Peyer's patch (tissue), 4 donors: ENCODE results near the gene FBL. TPM values are rescaled to one million over a fixed set of nuclear protein-coding genes. Genes with fewer than 3 reads are reported as not detected.
A peak's percentile ranks its signal among the peaks of the same experiment; 100 is the strongest.

ENCODE experiments used
- DNase-seq, 3 donors: peaks; one replicate each; pipeline ENCODE4 v3.0.0-alpha.2; 2017 to 2019
- H3K27ac ChIP-seq, 4 donors: fragments of 200-600 bp; sonication (generic); one replicate each; pipeline ENCODE4 v1.5.1; 2016 to 2019
- H3K27me3 ChIP-seq, 2 donors: fragments of 200-600 bp; sonication (generic); one replicate each; pipeline ENCODE4 v1.5.1; 2019
- H3K36me3 ChIP-seq, 3 donors: fragments of 200-600 bp; sonication (generic); one replicate each; pipeline ENCODE4 v1.5.1; 2016 to 2019
- H3K4me1 ChIP-seq, 4 donors: fragments of 200-600 bp; sonication (generic); one replicate each; pipeline ENCODE4 v1.5.1; 2016 to 2019
- H3K4me3 ChIP-seq, 4 donors: fragments of 200-600 bp; sonication (generic); 1 replicate in 3 of 4; 2 replicates in 1 of 4; pipeline ENCODE4 v1.5.1; 2016 to 2019; ENCODE audit warnings: mild to moderate bottlenecking in 1 of 4
- H3K9me3 ChIP-seq, 4 donors: fragments of 200-600 bp; sonication (generic); one replicate each; pipeline ENCODE4 v1.5.1; 2016 to 2019; ENCODE audit warnings: mild to moderate bottlenecking in 1 of 4
- POLR2A ChIP-seq, 2 donors: fragments of 450-650 bp; IDR thresholded peaks; one replicate each; pipeline ENCODE4 v1.5.1; 2017; ENCODE audit warnings: antibody characterized with exemption in 2 of 2, mild to moderate bottlenecking in 2 of 2, moderate library complexity in 2 of 2
- total RNA-seq, 4 donors: library from RNA; depleted of rRNA; stranded (reverse); fragments of >200 nt; gene quantifications; one replicate each; pipeline ENCODE4 v1.1.0, GENCODE V29; 2016
- TF ChIP-seq, protein P1 (sequence below), 6 experiments: fragments of 450-650 bp in 4 of 6; fragments of 200-600 bp in 2 of 6; sonication (generic) in 1 of 6; IDR thresholded peaks; one replicate each; pipeline ENCODE4 v1.5.1; 2017 to 2019; ENCODE audit warnings: antibody characterized with exemption in 6 of 6, mild to moderate bottlenecking in 3 of 6, moderate library complexity in 1 of 6

The FBL gene
- total RNA-seq, 4 donors from 2014 or later = 42.4 to 206 (median 103) TPM

- TF ChIP-seq POLR2A (IDR thresholded peaks at IDR 0.05) = no peak
- TF ChIP-seq, protein P1, sequence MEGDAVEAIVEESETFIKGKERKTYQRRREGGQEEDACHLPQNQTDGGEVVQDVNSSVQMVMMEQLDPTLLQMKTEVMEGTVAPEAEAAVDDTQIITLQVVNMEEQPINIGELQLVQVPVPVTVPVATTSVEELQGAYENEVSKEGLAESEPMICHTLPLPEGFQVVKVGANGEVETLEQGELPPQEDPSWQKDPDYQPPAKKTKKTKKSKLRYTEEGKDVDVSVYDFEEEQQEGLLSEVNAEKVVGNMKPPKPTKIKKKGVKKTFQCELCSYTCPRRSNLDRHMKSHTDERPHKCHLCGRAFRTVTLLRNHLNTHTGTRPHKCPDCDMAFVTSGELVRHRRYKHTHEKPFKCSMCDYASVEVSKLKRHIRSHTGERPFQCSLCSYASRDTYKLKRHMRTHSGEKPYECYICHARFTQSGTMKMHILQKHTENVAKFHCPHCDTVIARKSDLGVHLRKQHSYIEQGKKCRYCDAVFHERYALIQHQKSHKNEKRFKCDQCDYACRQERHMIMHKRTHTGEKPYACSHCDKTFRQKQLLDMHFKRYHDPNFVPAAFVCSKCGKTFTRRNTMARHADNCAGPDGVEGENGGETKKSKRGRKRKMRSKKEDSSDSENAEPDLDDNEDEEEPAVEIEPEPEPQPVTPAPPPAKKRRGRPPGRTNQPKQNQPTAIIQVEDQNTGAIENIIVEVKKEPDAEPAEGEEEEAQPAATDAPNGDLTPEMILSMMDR (IDR thresholded peaks at IDR 0.05) = no peak
- peaks cover 0 to 9% (median 0%) of the 10 kb centered on the region in 3 donors for H3K36me3 ChIP-seq
- no peaks in the 10 kb centered on the region for H3K4me1 ChIP-seq
- no peaks in the 10 kb centered on the region for H3K9me3 ChIP-seq
- peak in 1 of 3 donors; percentile 2 for DNase-seq
- H3K27me3 ChIP-seq = no peaks in the 10 kb centered on the region
- no peak overlapping the region for H3K27ac ChIP-seq
- H3K4me3 ChIP-seq = no peak overlapping the region
Measured at GRCh38 chr19:39867952-39868351, 21.8 kb upstream of the FBL start.

DNA sequence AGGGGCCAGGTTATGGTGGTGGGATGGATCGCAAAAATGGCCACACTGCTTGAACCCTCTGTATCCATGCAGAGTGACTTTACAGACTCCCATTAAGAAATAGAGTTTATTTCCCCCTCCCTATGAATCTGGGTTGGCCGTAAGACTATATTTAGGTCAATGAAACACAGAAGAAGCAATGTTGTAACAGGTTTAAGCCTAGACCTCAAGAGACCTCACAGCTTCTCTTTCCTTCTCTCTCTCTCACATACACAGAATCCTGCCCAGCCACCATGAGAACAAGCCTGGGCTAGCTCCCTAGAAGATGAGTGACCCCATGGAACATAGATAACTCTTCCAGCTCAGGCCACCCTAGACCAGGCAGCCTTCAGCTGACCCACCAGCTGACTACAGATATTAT, 21.0 kb upstream of the FBL start:
- DNase-seq = no peak
- no peak overlapping the region for H3K27ac ChIP-seq
- no peak overlapping the region for H3K4me3 ChIP-seq
- H3K36me3 ChIP-seq = peaks cover 0 to 9% (median 0%) of the 10 kb centered on the region in 3 donors
- H3K27me3 ChIP-seq = no peaks in the 10 kb centered on the region
- TF ChIP-seq POLR2A (IDR thresholded peaks at IDR 0.05) = no peak
- TF ChIP-seq, protein P1 (IDR thresholded peaks at IDR 0.05) = no peak
- no peaks in the 10 kb centered on the region for H3K4me1 ChIP-seq
- H3K9me3 ChIP-seq = no peaks in the 10 kb centered on the region

DNA sequence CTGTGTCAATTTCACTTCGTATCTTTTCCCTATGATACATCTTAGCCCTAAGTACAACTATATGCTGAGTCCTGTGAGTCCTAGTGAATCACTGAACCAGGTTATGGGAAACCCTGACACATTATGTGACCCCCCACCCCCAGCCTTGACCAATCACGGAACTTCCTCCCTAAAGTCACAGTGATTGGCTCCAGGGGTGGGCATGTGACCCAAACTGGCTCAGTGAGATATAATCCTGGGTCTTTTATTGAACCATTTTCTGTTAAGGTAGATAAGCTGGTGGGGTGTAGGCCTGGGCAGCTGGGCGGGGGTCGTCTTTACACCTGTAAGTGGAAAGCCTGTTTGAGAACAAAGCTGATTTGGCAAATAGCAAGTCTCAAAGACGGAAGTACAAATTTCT, 19.8 kb upstream of the FBL start:
- H3K36me3 ChIP-seq = peaks cover 0 to 9% (median 0%) of the 10 kb centered on the region in 3 donors

DNA sequence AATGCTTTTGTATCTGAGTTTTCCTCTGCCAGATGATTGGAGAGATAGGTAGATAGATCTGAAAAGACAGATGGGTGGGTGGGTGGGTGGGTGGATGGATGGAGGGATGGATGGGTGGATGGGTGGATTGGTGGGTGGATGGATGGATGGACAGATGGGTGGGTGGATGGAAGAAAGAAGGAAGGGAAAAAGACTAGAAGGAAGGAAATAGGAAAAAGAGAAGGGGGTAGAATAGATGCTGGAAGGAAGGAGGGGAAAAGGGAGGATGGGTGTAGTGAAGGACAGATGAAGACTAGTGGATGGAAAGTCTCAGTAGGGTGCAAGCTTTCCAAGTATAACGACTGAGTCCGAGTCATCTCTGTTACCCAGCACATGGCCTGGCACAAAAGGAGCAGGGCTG, 19.0 kb upstream of the FBL start:
- H3K9me3 ChIP-seq = no peaks in the 10 kb centered on the region
- no peak overlapping the region for H3K4me3 ChIP-seq
- TF ChIP-seq, protein P1 (IDR thresholded peaks at IDR 0.05) = no peak
- no peak for TF ChIP-seq POLR2A (IDR thresholded peaks at IDR 0.05)
- no peak for DNase-seq
- H3K27me3 ChIP-seq = no peaks in the 10 kb centered on the region
- peaks cover 0 to 8% (median 0%) of the 10 kb centered on the region in 3 donors for H3K36me3 ChIP-seq
- H3K27ac ChIP-seq = no peak overlapping the region
- H3K4me1 ChIP-seq = no peaks in the 10 kb centered on the region

More for the DNA sequence above, 19.8 kb upstream of the FBL start:
- Histone ChIP-seq H3K4me1 (no peaks in the 10 kb centered on the region), H3K27ac (no peak overlapping the region), H3K27me3 (no peaks in the 10 kb centered on the region), H3K9me3 (no peaks in the 10 kb centered on the region), H3K4me3 (no peak overlapping the region)
- peak in 1 of 3 donors; percentile 12 for DNase-seq
- TF ChIP-seq, protein P1 (IDR thresholded peaks at IDR 0.05) = no peak
- no peak for TF ChIP-seq POLR2A (IDR thresholded peaks at IDR 0.05)

DNA sequence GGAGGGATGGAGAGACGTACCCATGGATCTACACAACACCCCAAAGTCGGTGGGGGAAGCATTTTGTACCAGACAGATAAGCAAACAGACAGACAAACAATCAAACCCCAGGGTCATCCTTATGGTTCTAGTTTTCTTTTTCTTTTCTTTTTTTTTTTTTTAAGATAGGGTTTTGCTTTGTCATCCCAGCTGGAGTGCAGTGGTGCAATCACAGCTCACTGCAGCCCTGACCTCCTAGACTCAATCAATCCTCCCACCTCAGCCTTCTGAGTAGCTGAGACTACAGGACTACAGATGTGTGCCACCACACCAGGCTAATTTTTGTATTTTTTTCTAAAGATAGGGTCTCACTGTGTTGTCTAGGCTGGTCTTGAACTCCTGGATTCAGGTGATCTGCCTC, 17.9 kb upstream of the FBL start:
- peaks cover 0 to 5% (median 0%) of the 10 kb centered on the region in 3 donors for H3K36me3 ChIP-seq
- no peaks in the 10 kb centered on the region for H3K9me3 ChIP-seq

More for the DNA sequence above, 17.9 kb upstream of the FBL start:
- Histone ChIP-seq H3K27me3 (no peaks in the 10 kb centered on the region), H3K4me3 (no peak overlapping the region), H3K27ac (no peak overlapping the region), H3K4me1 (no peaks in the 10 kb centered on the region)
- TF ChIP-seq POLR2A (IDR thresholded peaks at IDR 0.05) = no peak
- TF ChIP-seq, protein P1 (IDR thresholded peaks at IDR 0.05) = no peak
- peak in 1 of 3 donors; percentile 1 for DNase-seq
